ENCODE data around the gene OR6J1.

DNA sequence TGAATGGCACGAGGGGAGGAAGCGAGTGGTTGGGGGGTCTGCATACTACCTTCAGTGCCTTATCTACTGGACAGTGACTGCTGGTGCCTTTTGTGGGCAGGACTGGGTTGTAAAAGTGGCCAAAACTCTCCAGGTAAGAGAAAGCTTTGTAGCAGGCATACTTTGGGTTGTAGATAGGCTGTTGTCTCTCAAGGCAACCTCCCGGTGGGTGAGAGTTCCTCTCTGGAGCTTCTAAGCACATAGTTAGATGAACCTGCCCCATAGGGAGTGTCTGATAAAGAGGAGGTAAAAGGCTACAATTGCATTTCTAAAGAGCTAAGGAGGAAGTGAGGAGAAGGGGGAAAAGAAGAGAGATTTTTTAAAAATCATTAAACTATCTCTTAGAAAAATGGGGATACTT, 51.0 kb downstream of the OR6J1 start:
- TF ChIP-seq, protein P1, sequence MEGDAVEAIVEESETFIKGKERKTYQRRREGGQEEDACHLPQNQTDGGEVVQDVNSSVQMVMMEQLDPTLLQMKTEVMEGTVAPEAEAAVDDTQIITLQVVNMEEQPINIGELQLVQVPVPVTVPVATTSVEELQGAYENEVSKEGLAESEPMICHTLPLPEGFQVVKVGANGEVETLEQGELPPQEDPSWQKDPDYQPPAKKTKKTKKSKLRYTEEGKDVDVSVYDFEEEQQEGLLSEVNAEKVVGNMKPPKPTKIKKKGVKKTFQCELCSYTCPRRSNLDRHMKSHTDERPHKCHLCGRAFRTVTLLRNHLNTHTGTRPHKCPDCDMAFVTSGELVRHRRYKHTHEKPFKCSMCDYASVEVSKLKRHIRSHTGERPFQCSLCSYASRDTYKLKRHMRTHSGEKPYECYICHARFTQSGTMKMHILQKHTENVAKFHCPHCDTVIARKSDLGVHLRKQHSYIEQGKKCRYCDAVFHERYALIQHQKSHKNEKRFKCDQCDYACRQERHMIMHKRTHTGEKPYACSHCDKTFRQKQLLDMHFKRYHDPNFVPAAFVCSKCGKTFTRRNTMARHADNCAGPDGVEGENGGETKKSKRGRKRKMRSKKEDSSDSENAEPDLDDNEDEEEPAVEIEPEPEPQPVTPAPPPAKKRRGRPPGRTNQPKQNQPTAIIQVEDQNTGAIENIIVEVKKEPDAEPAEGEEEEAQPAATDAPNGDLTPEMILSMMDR (IDR thresholded peaks at IDR 0.05; ENCODE audit: extremely low read depth in 1 of 2, insufficient read depth in 1 of 2, low read depth in 1 of 2, low read length in 2 of 2), result no peak
- TF ChIP-seq POLR2A (IDR thresholded peaks at IDR 0.05; ENCODE audit: low read depth, low read length), result no peak
- no peak for TF ChIP-seq POLR2AphosphoS5 (IDR thresholded peaks at IDR 0.05; ENCODE audit: insufficient read depth, low read depth, low read length)
- TF ChIP-seq EZH2 (IDR thresholded peaks at IDR 0.05; ENCODE audit: borderline replicate concordance, low read depth, low read length, severe bottlenecking), result no peak
- TF ChIP-seq FOS (IDR thresholded peaks at IDR 0.05; ENCODE audit: borderline replicate concordance, insufficient read depth, low read length), result no peak
- no peak for TF ChIP-seq JUN (IDR thresholded peaks at IDR 0.05; ENCODE audit: borderline replicate concordance, insufficient read depth, insufficient read length, low read depth)
- no peak for TF ChIP-seq MYC (IDR thresholded peaks at IDR 0.05; ENCODE audit: low read depth, low read length)
- TF ChIP-seq, protein P2, sequence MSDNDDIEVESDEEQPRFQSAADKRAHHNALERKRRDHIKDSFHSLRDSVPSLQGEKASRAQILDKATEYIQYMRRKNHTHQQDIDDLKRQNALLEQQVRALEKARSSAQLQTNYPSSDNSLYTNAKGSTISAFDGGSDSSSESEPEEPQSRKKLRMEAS (IDR thresholded peaks at IDR 0.05; ENCODE audit: insufficient read depth, insufficient read length), result no peak
